HG03097 (cell line): ENCODE measurements around the gene VLDLR.

ENCODE experiments used
- ATAC-seq: cut with Tn5 transposase; IDR thresholded peaks from one replicate; pipeline ENCODE4 v1.9.1; 2021; ENCODE audit not compliant: unreplicated experiment, low FRiP score

VLDLR gene

DNA sequence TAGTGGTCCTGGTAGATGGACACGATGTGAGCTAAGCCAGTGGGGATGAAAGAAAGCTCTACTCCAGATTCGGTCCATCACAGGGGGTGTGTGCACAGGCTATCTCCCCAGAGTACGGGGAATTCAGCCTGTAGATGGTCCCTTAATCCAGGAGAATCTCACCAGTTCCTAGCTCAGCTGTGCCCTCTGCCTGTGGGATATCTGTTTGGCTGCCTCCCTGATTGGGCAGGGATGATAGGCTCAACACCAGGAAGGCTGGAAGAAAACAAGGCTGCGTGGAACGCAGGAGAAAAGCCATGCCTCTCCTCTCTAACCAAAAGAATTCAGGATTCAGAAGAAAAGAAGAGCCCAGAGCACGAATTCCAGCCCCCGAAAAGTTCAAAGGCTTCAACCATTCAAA is 40.9 kb downstream of the VLDLR start:
- no peak for ATAC-seq

DNA sequence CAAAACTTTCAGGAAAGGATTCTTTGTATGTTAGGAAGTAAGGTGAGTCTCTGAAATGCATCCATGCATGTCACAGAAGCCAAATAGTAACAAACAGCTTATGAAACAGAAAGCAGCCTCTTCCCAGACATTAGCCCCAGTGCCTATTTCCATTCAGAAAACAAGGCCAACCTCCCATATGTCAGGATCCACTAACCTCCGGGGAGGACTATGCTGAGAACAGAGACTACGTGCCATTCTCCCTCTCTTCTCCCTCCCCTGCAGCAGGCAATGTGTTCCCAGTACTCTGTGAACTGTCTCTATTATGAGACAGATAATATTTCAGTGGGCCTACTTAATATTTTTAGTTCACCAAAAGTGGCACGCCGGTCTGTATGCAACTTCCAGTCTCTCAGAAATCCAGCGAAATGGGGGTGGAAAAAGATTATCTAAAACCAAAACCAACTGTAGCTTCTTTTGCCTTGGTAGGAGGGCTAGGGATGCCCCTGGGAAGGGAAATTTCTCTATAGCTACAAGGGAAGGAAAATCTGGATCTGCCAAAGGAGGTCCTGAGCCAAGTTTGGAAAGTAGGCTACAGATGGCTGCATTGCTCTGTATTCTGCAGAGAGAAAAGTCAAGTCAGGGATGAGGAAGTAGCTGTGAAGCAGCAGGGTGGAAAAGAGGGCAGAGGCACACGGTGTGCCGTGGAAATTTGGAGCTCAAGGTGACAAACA is 42.0 kb downstream of the VLDLR start:
- no peak for ATAC-seq

DNA sequence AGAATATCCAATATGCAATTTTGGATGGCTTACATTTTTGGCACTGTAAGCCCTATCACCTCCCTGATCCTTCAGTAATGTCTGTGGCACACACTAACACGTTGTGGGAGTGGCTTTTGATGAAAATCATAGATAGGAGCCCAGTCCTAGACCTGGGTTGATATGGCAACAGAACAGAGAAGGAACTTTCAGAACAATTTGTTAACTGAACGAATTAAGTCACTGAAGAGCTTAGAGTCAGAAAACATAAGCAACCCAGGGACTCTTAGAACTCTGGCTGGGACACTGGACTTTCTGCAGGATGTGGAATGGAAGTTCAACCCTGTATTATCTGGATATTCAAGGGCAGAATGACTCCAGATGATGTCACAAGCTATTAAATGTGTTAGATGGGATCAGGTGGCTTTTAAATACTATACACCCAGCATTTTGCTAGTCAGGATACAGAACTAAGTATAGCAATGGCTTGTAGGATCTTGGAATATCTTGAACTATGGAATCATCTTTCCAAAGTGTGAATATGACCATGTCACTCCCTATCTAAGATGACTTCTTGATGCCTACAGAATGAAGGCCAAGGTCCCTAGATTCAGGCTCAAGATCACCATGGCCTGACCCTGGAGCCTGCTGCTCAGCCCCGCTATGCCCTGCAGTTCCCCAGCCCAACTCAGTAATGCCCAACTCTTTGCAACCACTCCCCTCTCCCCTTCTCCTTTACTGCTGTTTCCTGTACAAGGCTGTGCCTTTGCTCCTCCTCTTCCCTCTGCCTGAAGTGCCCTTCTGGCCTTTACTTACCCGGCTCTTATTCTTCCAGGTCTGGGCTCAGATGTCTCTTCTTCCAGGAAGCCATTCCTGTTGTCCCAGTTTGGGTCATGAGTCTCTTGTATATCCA is 42.8 kb downstream of the VLDLR start:
- no peak for ATAC-seq

DNA sequence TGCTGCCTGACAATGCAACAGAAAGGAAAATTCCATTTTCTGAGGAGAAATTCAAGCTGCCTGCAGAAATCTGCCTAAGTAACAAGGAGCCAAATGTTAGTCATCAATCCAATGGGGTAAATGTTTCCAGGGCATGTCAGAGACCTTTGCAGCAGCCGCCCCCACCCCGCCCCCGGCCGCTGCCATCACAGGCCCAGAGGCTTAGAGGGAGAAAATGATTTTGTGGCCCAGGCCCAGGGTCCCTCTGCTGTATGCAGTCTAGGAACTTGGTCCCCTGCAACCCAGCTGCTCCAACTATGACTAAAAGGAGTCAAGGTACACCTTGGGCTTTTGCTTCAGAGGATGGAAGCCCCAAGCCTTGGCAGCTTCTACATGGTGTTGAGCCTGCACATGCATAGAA is 45.0 kb downstream of the VLDLR start:
- ATAC-seq: no peak

DNA sequence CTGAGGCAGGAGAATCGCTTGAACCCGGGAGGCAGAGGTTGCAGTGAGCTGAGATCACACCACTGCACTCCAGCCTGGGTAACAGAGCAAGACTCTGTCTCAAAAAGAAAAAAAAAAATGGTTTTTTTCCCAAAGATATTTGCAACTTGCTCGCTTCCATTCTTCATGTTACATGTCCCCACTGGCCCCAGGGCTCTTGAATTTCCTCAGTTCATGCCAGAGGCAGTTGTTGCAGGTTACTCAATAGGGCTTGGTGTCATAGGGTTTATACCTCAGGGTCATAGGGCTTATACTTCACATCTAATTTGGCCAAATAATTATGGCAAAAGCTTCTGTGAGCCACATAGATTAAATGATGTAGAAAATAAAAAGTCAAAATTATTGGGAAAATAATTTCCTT is 51.6 kb downstream of the VLDLR start:
- no peak for ATAC-seq

DNA sequence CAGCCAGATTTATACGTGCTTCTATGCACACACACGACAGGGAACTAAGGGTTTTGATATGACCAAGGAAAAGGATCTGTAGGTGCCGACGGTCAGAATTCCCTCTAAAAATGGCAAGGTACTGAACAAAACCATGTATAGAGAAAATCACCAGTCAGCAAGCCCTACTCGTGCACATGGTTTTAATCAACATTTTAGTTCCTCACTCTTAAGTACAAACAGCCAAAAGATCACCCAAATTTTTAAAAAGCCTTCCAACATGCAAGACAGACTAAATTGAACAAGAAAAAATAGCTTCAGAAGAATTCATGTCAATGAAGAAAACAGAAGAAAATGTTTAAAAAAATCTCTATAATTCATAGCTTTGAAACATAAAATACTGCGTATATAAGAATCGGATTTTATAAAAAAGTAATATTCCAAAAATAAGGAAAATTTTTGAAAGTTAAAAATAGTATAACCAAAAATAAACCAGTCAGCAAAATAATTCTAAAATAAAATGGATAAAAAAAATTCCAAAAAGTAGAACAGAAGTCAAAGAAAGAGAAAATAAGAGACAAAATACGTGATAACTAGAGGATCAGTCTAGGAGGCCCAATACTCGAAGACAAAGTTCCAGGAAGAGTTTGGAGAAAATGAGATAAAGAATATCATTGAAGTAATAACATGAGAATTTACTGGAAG is 52.7 kb downstream of the VLDLR start:
- ATAC-seq: no peak

DNA sequence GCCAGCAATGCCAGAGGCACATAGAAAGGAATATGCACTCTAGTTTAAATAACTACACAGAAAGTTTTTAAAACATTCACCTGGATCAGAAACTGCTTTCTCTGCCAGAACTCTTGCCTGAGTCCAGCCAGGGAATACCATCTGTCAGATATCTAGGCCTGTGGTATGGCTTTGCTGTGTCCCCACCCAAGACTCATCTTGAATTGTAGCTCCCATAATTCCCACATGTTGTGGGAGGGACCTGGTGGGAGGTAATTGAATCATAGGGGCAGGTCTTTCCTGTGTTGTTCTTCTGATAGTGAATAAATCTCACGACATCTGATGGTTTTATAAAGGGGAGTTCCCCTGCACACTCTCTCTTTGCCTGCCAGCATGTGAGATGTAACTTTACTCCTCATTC is 54.2 kb downstream of the VLDLR start:
- no peak for ATAC-seq

DNA sequence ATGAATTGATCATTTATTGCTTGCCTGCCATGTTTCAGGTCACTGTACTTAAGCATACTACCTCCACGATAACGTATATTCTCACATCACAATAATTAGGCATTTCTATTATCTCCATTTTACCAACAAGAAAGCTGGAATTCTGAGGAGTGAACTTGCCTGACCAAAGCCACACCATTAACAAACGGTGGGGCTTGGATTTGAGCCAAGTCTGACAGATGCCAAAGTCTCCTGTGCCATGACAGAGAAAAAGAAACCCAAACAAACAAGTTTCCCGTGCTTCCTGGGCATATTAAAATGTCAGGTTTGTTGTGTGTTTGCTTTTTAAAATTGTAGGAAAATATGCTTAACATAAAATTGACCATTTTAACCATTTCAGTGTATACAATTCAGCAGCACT is 54.9 kb downstream of the VLDLR start:
- no peak for ATAC-seq

DNA sequence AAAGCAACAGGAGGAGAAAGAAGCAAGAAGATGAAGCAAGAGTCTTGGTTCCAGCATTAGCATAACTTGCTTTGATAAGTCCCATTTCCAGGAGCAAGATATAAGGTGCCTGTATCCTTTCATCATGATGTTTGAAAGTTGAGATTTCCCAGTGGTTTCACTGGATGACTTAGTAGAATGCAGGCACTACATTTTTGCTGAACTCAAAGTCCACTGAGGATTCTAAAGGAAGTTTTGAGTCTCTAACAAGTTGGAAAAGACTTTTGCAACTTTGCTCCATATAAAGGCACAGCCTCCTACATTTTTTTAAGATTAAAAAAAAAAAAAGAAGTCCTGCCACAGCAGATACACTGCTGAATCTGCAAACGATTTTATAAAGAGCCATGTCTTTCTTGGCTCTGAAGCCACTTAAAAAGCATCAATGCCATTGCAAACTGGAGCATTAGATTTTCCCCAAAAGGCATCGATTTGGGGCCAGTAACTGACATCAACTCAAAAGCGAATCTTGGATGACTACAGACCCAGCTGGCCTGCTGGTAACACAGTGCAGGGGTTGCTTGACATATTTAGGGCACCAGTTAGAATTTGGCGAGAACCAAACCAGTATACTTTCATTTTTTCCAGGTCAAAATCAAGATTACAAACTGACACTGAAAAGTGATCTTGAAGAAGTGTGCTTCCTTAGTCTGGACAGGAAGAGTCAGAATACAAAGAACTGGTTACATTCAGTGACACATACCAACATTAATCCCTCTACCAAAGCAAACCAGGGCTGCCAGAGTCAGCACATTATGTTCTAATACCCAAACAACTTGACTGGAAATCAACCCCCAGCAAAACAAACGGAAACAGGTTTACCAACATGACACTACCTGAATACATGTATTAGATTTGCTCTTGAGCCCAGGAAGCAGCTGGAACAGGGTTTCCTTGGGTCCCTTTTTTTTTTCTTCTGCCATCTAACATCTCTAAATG is 56.6 kb downstream of the VLDLR start:
- no peak for ATAC-seq

DNA sequence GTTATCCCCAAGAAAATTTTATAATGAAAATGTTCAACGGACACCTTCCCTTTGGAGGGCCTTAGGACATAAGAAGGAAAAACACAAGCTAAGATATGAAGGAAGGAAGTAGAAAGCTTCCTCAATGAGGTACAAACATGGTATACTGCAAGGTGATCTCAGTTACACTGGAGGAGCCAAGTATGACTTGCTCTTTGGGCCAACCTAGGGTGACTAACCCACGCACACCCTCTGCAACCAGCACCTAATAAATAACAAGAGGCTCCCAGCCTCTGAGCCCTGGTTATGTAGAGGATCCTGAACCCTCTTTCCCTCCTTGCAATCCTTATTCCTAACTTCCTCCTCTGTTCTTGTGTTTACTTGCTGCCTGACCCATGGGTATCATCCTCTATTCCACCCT is 57.4 kb downstream of the VLDLR start:
- no peak for ATAC-seq

DNA sequence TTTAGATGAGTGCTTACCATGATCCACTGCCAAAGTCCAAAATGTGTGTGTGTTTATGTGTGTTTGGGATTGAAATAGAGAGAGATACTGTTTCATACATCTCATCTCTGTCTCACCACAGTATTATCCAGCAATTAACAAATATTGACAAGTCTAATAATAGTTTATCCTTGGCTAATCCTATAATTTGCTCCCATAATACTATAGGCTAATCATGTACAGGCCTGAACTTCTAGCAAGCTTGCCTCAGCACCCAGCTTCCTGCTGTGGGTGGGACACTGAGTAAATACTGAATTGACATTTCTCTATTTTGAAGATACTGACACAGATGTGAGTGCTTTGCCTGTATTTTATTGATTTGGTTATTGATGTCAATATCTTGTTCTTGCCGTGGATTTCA is 60.4 kb downstream of the VLDLR start:
- ATAC-seq: no peak

DNA sequence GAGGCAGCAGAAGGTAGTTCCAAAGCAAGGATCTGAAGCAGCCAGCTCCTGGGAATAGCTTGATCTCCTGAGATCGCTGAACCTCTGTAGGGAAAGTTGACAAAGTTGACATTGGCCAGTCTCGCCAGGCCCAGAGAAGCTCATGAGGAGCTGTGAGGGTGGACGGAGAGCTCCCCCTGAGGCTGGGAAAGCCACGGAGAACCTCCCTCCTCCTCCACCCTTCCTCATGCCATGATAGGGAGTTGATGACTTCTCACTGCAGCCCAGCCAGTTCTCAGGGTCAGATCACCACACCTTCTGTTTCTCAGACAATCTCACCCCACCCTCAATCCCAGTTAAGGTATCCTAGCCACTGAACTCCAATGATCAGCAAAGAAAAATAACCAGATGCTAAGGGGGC is 65.3 kb downstream of the VLDLR start:
- ATAC-seq: no peak

DNA sequence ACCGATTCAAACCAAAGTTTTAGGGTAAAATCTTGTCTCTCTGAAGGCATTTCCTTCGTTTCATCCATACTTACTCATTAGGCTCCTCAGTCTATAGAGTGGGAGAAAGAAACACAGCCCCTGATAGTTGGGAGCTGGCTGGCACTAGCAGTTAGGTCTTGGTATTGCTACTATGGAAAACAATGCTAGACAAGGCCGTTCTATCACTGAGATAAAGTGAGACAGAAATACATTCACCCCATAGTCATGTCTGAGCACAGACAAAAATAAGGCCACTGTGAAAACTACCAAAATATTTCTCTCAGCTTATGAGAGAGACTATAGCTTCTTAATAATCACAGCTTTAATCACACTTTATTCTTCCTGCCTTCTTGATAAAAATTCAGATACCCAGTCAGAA is 67.0 kb downstream of the VLDLR start:
- ATAC-seq: no peak

DNA sequence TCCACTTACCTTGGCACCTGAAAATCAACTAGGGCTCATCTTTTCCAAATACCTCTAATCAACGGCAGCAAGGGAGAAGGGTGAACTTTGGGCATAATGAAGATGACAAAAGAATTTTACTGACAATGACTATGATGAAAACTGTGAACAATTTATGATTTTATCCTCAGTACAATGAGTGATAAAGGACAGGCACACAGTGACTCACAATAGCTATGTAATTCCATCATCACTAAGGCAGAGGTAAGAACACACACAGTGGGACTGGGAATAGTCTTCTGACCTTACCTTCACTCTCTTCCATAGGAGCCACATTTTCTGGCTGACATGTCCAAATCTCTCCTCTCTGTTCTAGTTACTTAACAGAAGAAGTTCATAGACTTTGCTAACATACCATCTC is 69.6 kb downstream of the VLDLR start:
- ATAC-seq: no peak

DNA sequence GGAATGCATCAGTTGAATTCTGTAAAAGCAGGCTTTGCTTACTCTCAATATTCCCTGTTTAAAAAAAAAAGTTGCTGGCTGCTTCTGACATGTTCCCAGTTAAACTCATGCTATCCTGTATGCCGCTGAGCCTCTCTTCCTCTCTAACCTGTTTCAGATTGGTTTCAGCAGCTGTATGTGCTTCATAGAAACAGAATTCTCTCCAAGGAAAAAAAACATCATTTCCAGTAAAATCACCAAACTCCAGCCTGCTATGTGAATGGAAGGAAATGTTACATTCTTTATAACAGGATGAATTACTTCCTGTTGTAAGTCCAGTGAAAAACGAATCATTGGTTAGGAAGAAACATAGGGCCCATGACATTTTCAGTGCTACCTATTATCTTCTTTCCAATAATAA is 70.0 kb downstream of the VLDLR start:
- ATAC-seq: no peak

DNA sequence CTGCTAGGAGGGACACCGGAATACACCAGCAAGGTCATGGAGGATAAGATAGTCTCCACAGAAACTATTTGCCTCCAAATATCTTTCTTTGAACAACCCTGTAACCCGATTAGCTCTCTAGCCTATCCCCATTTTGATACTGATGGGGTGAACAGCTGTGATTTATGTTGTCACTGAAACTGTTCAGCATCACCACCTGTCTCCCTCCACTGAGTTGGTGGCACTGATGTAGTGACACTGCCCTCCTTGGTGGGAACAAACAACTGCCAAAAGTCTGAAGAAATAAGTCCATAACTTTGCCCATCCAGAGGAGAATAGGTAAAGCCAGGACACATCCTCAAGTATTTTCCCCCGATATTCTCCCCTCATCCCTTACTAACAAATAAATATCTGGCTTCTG is 71.5 kb downstream of the VLDLR start:
- no peak for ATAC-seq

DNA sequence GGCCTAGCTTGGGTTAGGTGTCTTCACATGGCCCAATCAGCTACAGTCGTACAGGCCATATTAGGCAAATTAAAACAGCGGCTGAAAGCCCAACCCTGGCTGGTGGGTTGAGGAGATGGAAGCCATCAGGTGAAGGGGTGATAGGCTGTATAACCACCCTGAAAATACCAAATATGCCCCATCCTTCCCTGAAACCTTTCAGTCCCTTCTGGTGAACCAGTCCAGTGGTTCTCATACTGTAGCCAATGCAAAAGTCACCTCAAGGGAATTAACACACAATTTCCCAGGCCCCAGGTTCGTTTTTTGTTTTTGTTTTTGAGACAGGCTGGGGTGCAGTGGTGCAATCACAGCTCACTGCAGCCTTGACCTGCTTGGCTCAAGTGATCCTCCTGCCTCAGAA is 75.9 kb downstream of the VLDLR start:
- no peak for ATAC-seq

DNA sequence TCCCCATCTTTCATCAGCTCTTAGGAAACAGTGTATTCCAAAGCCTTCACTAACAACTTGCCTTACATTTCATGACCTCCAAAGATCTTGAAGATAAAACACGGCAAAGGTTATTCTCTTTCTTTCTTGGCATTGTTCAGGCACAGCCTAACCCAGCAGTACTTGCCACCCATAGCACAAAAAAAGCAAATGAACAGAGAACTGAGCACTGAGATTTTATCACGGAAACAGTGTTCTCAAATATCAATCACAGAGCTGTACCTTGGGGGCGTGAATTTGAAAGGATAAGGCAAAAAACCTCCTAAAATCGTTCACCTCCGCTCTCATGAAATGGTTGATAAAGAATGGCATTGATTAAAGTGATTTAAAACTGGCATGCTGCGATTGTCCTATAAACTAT is 78.8 kb downstream of the VLDLR start:
- ATAC-seq: no peak

DNA sequence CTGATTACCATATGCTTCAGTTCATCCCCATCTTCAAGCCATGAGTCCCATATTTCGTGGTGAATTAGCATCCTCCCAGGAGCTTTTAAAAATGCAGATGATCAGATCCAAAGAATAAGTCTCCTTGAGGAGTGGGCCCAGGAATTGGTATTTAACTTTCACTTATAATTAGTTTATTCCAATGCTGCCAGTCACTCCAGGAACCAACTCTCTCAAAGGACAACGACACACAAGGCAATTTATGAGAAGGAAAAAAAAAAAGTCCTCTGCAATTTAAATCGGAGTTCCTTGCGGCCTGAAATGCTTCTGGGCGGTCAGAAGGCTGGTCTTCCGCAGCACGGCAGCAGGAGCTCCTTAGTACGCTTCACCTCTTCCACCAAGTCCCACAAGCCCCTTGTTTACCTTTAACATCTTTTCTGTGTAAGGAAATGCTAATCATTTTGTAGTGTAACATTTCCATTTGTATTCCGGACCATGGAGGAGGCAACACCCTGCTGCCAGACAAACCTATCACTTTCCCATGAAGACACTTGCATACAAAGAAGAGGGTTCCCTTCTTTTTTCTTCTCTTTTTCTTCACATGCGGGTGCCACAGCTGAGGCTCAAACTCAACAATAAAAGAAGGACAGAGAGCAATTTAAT is 79.4 kb downstream of the VLDLR start:
- no peak for ATAC-seq

DNA sequence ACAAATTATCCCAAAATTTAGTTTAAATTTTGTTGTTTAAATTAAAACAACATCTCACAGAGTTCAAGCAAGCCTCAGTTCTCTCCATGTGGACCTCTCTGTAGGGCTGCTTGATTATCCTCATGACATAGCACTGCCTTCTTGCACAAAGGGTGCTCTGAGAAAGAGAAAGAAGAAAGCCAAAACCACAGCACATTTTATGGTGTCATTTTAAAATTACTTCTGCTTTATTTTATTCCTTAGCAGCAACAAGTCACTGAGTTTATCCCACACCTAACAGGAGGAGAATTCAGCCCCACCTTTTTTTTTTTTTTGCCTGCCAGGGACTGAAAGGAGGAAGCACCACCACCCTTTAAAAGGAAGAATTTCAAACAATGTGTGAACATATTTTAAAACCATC is 82.9 kb downstream of the VLDLR start:
- ATAC-seq: no peak
